ENCODE data around the gene SHF. TPM values are rescaled to one million over a fixed set of nuclear protein-coding genes. Genes with fewer than 3 reads are reported as not detected.
A peak's percentile ranks its signal among the peaks of the same experiment; 100 is the strongest.
"Not testable (repeated sequence)": the region's sequence is repeated elsewhere in the genome, so short reads cannot be mapped to it uniquely, and the experiment has no call there.

The SHF gene, protein sequence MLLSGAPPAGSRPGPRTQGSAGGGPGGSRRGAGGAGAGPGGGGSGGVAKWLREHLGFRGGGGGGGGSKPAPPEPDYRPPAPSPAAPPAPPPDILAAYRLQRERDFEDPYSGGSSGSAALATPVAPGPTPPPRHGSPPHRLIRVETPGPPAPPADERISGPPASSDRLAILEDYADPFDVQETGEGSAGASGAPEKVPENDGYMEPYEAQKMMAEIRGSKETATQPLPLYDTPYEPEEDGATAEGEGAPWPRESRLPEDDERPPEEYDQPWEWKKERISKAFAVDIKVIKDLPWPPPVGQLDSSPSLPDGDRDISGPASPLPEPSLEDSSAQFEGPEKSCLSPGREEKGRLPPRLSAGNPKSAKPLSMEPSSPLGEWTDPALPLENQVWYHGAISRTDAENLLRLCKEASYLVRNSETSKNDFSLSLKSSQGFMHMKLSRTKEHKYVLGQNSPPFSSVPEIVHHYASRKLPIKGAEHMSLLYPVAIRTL
- 1 to 10 TPM; 5.6 to 8.3 TPM for total RNA-seq
- long read RNA-seq = 0 reads

- peak; percentile 65 for ATAC-seq
- peak; percentile 70 to 73 for DNase-seq
- intact Hi-C loops (cut with DNase I, micrococcal nuclease) = no loop called here
Measured at GRCh38 chr15:45187894-45188830, at the start of gene SHF. Gene SHF, minus strand, starts transcription at chr15:45187966. Its CDS starts 15 bp downstream, at chr15:45187951.

GRCh38 chr15:45236806-45237205 is 49.0 kb upstream of the SHF start:
- intact Hi-C loops (cut with DNase I, micrococcal nuclease); DNase-seq; ATAC-seq: not testable (repeated sequence)

- ATAC-seq (peak; percentile 66), DNase-seq (no peak)
- intact Hi-C loops (cut with DNase I, micrococcal nuclease) = no loop called here
Measured at GRCh38 chr15:45234562-45235235, 46.9 kb upstream of the SHF start.

DNA sequence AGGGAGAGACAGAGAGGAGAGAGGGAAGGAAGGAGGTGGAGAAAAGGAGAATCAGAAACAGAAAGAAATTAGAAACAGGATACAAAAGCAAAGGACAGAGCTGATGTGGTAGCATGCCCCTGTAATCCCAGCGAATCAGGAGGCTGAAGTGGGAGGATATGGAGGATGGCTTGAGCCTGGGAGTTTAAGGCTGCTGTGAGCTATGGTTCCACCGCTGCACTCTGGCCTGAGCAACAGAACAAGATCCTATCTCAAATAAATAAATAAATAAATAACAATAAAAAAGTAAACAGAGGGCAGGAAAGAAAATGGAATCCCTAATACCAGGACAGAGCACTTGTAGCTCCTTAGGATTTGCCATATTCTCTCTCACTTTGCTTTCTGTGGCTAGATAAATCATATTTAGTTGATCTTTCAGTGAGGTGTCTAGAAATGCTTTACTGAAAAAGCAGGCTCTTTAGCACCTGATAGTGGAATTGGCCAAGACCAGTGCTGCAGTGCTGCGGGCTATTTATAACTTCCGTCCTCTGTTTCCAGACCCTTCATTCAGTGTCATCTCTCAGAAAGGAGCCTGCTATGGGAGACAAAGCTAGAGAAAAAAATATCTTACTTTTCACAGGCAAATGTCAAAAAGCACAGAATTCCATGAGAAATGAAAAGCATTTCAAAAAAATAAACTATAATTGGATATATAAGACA is 44.2 kb upstream of the SHF start:
- ATAC-seq (no peak), DNase-seq (no peak)
- intact Hi-C loops (cut with DNase I, micrococcal nuclease) = no loop called here

- DNase-seq (no peak), ATAC-seq (no peak)
- intact Hi-C loops (cut with DNase I, micrococcal nuclease) = no loop called here
Measured at GRCh38 chr15:45231132-45231531, 43.4 kb upstream of the SHF start.

GRCh38 chr15:45230245-45230965 is 42.6 kb upstream of the SHF start:
- ATAC-seq = no peak
- no peak for DNase-seq

GRCh38 chr15:45228931-45229330 is 41.2 kb upstream of the SHF start:
- ATAC-seq = no peak
- DNase-seq = no peak
- intact Hi-C loops (cut with DNase I, micrococcal nuclease) = no loop called here

More at GRCh38 chr15:45230245-45230965, 42.6 kb upstream of the SHF start:
- intact Hi-C loops (cut with DNase I, micrococcal nuclease) = no loop called here

DNA sequence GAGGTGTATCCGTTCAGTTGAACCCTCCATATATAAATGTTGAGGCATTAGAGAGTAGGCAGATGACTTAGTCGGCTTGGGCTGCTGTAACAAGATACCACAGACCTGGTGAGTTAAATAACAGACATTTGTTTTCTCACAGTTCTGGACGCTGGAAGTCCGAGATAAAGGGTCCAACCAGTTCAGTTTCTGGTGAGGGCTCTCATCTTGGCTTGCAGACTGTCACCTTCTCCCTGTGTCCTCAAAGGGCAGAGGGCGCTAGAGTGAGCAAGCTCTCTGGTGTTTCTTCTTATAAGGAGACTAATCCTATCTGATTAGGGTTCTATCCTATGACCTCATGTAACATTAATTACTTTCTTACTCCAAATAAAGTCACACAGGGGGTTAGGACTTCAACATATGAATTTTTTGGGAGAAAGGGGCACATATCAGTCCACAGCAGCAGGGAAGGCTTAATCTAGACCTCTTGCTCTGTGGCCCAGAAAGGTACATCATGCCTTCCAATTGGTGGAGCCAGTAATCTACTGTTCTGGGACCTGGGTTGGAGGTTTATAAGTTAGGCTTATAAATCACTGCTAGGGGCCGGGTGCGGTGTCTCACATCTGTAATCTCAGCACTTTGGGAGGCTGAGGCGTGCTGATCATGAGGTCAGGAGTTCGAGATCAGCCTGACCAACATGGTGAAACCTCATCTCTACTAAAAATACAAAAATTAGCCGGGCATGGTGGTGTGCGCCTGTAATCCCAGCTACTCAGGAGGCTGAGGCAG is 37.9 kb upstream of the SHF start:
- intact Hi-C loops (cut with DNase I, micrococcal nuclease) = no loop called here
- DNase-seq = no peak
- no peak for ATAC-seq

GRCh38 chr15:45224621-45225217 is 37.0 kb upstream of the SHF start:
- intact Hi-C loops (cut with DNase I, micrococcal nuclease) = no loop called here
- ATAC-seq (no peak), DNase-seq (no peak)

DNA sequence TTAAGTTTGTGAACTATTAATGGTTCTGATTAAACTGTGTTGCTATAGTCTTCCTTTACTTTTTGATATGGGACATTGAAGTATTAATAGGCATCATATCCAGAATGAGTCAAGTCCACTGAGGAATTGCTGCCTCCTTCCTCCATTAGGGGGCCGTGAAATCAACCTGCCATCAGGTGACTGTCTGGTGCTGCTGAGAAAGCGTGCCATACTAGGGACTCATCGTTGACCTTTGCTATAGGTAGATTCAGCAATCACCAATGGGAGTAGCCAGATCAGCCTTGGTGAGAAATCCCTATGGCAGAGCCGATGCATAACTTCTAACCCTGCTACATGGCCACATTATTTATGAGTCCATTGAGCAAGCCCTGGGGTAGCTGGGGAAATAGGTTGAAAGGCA is 34.2 kb upstream of the SHF start:
- DNase-seq (no peak), ATAC-seq (no peak)
- intact Hi-C loops (cut with DNase I, micrococcal nuclease) = no loop called here

DNA sequence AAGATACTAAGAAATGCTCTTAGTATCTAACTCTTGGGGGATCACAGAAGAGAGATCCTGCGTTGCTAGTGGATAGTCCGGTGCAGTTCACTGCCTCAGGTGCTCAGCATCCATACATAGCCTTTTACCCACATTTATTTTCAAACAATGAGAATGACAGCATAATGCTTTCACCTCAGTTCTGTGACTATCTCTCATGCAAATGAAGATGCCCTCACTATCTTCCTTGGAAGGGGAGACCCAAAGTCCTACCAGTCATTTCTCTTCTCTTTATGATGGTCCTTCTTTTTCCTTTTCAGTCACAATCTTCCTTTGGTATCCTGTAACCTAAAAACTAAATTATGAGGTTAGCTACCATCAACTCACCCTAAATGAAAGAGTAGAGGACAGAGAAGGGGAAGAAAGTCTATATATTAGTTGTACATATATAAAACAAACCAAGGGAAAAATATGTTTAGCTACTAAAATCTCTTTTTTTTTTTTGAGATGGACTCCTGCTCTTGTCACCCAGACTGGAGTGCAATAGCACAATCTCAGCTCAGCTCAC is 33.4 kb upstream of the SHF start:
- no peak for ATAC-seq
- no peak for DNase-seq
- intact Hi-C loops (cut with DNase I, micrococcal nuclease) = no loop called here

GRCh38 chr15:45212493-45212892 is 24.7 kb upstream of the SHF start:
- DNase-seq = no peak
- no peak for ATAC-seq
- intact Hi-C loops (cut with DNase I, micrococcal nuclease) = loop anchor here in 1 of 2 donors (10.0 kb wide), 1 partner anchor 52 kb away; no protein-coding TSS in a partner anchor

GRCh38 chr15:45205192-45205591 is 17.4 kb upstream of the SHF start:
- intact Hi-C loops (cut with DNase I, micrococcal nuclease) = loop anchor here in 1 of 2 donors (5.0 to 10.0 kb wide), 2 partner anchors 48 to 190 kb away; no protein-coding TSS in a partner anchor
- DNase-seq (peak; percentile 62 to 75), ATAC-seq (peak; percentile 52)

DNA sequence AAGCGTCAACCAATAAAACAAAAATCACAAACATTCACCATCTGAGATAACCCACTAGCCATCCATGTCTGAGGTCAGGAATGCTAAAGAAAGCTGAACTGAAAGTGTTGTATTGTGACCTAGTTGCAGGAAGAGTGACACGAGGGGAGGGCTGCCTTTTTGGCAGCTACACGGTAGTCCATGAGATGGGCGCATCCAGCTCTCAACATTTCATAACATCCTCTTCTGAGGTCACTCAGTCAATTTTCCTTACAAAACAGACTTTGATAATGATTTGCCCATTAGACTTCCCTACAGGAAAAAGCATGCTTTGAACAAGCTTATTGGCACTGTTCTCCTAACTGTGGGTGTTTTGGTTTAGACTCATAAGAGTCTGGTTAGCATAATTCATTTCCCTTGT is 15.4 kb upstream of the SHF start:
- ATAC-seq = no peak
- no peak for DNase-seq
- intact Hi-C loops (cut with DNase I, micrococcal nuclease) = loop anchor here in 1 of 2 donors (10.0 kb wide), 1 partner anchor 192 kb away; no protein-coding TSS in a partner anchor

GRCh38 chr15:45201869-45202268 is 14.1 kb upstream of the SHF start:
- DNase-seq (peak in 1 of 2 donors; percentile 15), ATAC-seq (no peak)
- intact Hi-C loops (cut with DNase I, micrococcal nuclease) = loop anchor here in 1 of 2 donors (10.0 kb wide), 1 partner anchor 193 kb away; no protein-coding TSS in a partner anchor

DNA sequence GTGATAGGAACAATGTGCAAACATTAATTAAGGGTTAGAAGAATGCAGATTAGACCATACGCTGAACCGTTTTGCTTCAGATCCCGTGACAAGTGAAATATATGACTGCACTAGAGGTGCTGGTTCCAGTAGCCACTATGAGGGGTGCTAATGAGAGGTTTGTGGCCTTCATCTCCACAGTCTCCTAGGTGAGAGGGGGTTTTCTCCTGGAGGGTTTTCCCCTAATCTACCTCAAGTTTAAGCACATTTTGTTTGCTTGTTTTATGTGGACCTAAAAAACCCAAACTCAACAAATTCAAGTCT is 13.7 kb upstream of the SHF start:
- intact Hi-C loops (cut with DNase I, micrococcal nuclease) = loop anchor here in 1 of 2 donors (10.0 kb wide), 1 partner anchor 193 kb away; no protein-coding TSS in a partner anchor
- DNase-seq (no peak), ATAC-seq (no peak)

Measured in left colon (tissue), 2 donors.